Fibroblast of pulmonary artery (primary cell): Measurements from ENCODE around the gene ENPP3.

Source experiments
- DNase-seq: peaks from one replicate; pipeline ENCODE4 v3.0.0-alpha.2; 2010; ENCODE audit warnings: low read depth
- H3K4me3 ChIP-seq: replicated peaks from 2 replicates; pipeline ENCODE4 v1.5.1; 2011; ENCODE audit warnings: low read depth, mild to moderate bottlenecking, control low read depth, low read length, moderate library complexity
- TF ChIP-seq, protein P1 (sequence below): IDR thresholded peaks from 2 replicates; pipeline ENCODE4 v1.5.1; 2011; ENCODE audit warnings: mild to moderate bottlenecking, control low read depth, low read length, inconsistent platforms; ENCODE audit errors: missing control alignments

The ENPP3 gene

DNA sequence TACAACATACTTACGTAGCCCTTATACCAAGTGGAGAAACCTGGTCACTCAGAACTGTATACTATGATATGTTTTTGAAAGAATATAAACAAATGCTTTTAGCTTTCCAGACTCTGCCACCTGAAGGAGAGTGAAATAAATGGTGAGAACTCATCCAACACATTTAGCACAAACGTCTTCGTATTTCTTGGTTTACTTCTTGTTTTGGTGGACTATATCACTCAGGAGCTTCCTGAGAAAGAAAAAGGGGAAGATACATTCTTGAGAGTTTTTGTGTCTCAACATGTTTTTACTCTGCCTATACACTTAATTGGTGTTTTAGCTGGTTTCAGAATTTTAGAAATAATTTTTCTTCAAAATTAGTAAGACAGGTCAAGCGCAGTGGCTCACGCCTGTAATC, 93.2 kb downstream of the ENPP3 start:
- H3K4me3 ChIP-seq: no peak overlapping the region
- TF ChIP-seq, protein P1, sequence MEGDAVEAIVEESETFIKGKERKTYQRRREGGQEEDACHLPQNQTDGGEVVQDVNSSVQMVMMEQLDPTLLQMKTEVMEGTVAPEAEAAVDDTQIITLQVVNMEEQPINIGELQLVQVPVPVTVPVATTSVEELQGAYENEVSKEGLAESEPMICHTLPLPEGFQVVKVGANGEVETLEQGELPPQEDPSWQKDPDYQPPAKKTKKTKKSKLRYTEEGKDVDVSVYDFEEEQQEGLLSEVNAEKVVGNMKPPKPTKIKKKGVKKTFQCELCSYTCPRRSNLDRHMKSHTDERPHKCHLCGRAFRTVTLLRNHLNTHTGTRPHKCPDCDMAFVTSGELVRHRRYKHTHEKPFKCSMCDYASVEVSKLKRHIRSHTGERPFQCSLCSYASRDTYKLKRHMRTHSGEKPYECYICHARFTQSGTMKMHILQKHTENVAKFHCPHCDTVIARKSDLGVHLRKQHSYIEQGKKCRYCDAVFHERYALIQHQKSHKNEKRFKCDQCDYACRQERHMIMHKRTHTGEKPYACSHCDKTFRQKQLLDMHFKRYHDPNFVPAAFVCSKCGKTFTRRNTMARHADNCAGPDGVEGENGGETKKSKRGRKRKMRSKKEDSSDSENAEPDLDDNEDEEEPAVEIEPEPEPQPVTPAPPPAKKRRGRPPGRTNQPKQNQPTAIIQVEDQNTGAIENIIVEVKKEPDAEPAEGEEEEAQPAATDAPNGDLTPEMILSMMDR: no peak
- no peak for DNase-seq

DNA sequence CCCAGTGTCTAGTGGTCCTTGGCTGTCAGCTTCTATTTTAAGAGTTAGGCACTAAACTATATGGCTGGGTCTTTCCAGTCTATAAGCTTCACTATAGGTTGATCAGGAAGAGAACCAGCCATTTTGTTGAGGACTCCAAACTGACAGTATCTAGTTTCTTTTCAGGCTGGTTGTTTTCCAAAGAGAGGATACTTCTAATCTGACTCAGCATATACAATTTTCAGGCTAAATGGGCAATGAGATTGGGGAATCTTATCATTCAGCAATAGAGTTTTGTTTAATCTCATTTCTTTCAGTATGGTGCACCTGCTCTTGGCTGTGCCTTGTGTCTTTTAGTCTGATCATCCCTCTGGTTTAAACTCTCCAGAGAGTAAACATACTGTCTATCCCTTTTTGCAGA, 94.1 kb downstream of the ENPP3 start:
- no peak for DNase-seq
- H3K4me3 ChIP-seq: no peak overlapping the region
- TF ChIP-seq, protein P1: no peak

DNA sequence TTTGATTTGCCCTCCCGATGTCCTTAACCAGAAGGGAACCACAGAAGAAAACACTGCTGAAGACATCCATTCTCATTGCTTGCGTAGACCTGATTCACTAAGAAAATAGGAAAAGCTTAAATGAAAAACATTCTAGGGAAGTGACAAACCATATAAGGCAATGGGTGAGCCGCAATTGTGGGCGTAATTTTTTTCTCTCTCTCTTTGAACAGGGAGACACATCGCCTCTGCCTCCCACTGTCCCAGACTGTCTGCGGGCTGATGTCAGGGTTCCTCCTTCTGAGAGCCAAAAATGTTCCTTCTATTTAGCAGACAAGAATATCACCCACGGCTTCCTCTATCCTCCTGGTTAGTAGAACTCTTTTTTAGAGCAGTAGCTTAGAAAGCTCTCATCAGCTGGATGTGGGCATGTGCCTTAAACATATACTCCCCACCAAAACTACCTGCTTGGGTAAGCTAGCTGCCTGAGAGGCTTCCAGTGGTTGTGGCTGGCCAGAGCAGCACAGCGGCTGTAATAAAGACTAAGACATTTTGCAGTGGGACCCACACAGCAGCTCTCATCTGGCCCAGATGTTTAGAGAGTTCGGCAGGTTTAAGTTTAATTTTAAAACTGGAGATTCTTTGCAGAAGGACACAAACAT, 96.4 kb downstream of the ENPP3 start:
- TF ChIP-seq, protein P1: no peak
- H3K4me3 ChIP-seq: no peak overlapping the region
- peak; percentile 46 for DNase-seq

DNA sequence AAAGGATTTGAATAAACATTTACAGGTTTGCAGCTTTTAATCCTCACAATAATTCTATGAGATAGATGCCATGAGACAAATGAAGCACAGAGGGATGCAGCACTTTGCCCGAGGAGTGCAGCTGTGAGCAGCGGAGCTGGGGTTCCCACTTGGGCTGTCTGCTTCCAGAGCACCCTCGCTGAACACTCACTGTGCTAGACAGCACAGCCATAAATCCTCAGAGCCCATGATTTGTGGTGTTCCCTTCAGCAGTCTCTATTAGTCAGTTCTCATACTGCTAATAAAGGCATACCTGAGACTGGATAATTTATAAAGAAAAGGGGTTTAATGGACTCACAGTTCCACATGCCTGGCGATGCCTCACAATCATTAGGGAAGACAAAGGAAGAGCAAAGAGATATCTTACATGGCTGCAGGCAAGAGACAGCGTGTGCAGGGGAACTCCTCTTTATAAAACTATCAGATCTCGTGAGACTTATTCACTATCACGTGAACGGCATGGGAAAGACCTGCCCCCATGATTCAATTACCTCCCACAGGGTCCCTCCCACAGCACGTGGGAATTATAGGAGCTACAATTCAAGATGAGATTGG, 99.0 kb downstream of the ENPP3 start:
- H3K4me3 ChIP-seq: no peak overlapping the region
- TF ChIP-seq, protein P1: no peak
- no peak for DNase-seq

DNA sequence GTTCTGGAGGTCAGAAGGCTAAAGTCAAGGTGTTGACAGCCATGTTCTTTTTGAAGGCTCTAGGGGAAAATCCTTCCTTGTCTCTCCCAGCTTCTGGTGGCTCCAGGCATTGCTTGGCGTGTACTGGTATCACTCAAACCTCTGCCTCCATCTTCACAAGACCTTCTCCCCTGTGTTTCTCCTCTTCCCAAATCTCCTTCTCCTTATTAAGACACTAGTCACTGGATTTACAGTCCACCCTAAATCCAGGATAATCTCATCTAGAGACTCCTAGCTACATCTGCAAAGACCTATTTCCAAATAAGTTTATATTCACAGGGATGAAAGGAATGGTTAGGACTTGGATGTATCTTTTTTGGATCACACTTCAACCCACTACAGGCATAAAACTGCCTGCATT, 99.7 kb downstream of the ENPP3 start:
- DNase-seq: no peak
- no peak overlapping the region for H3K4me3 ChIP-seq
- TF ChIP-seq, protein P1: no peak

DNA sequence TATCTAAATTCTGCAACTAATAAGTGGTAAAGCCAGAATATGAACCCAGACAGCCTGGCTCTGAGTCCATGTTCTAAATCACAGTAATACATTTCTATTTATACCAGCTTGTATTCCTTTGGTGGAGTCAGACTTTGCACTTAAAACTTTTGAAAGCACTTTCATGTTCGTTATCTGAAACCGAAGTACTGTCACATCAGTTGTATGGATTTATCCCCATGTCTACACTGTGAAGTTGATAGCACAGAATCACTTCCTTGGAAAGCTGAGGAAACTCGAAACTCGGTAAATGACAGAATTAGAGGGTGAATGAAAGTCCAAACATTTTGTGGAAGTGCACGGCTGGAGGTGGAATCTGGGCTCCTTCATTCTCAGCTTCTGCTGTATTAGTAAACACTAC, 102.0 kb downstream of the ENPP3 start:
- DNase-seq: no peak
- TF ChIP-seq, protein P1: no peak
- H3K4me3 ChIP-seq: no peak overlapping the region

DNA sequence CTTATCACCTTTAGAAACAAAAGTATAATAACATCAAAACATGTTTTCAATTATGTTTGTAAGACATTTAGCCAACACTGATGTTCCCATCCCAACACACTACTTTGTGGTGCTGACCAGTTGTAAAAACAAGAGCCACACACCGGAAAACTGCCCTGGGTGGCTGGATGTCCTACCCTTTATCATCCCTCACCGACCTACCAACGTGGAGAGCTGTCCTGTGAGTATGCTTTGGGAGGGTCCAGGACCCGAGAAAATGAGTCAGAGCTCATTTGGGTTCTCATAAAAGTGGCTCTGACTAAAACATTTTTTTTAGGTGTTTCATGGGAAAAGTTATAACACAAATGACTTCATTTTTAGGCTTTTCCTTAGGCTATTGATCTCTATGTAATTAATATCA, 103.1 kb downstream of the ENPP3 start:
- TF ChIP-seq, protein P1: no peak
- DNase-seq: no peak
- H3K4me3 ChIP-seq: no peak overlapping the region
